Right lobe of liver (tissue), 4 donors: ENCODE measurements around the gene BEND5.

ENCODE experiments used
- CTCF ChIP-seq, 4 donors: fragments of 200-600 bp in 3 of 4; fragments of 450-650 bp in 1 of 4; IDR thresholded peaks; one replicate each; pipeline versions ENCODE4 v1.5.1 to v1.8.0; 2016 to 2022; ENCODE audit warnings: antibody characterized with exemption in 4 of 4, mild to moderate bottlenecking in 2 of 4
- POLR2A ChIP-seq: fragments of 450-650 bp; IDR thresholded peaks from one replicate; pipeline ENCODE4 v1.6.1; 2017; ENCODE audit warnings: antibody characterized with exemption, mild to moderate bottlenecking
- donor health status: DM: no; HTN: no; CAD: no.
- donor health status: DM: no; HTN: no; CAD: no.
- donor health status: DM: no; HTN: yes; CAD: no.

GRCh38 chr1:48777219-48777895, 666 bp upstream of the BEND5 start:
- TF ChIP-seq CTCF (IDR thresholded peaks at IDR 0.05) (no peak), POLR2A (no peak)
